ENCODE results near the gene CUX1. TPM values are rescaled to one million over a fixed set of nuclear protein-coding genes. Genes with fewer than 3 reads are reported as not detected.

Gene CUX1
- polyA plus RNA-seq, 3 donors: 80.1 to 95.7 (median 93.4) TPM

GRCh38 chr7:102234801-102235550, 417.6 kb downstream of the CUX1 start:
- no peak for DNase-seq

GRCh38 chr7:102236102-102236501, 418.7 kb downstream of the CUX1 start:
- DNase-seq: no peak

- peak; percentile 52 for DNase-seq
Measured at GRCh38 chr7:102236592-102237287, 419.3 kb downstream of the CUX1 start.

- no peak for DNase-seq
Measured at GRCh38 chr7:102239206-102239820, 421.9 kb downstream of the CUX1 start.

- no peak for DNase-seq
Measured at GRCh38 chr7:102241431-102241830, 424.0 kb downstream of the CUX1 start.

GRCh38 chr7:102244601-102245000, 427.2 kb downstream of the CUX1 start:
- no peak for DNase-seq

GRCh38 chr7:102248081-102248455, 430.6 kb downstream of the CUX1 start:
- no peak for DNase-seq

- DNase-seq: no peak
Measured at GRCh38 chr7:102248456-102249395, 431.3 kb downstream of the CUX1 start.

GRCh38 chr7:102251531-102252365, 434.3 kb downstream of the CUX1 start:
- no peak for DNase-seq

GRCh38 chr7:102252366-102252982, 435.0 kb downstream of the CUX1 start:
- no peak for DNase-seq

- DNase-seq: no peak
Measured at GRCh38 chr7:102253066-102253972, 435.9 kb downstream of the CUX1 start.

- no peak for DNase-seq
Measured at GRCh38 chr7:102253973-102254370, 436.5 kb downstream of the CUX1 start.

- DNase-seq: no peak
Measured at GRCh38 chr7:102254521-102254920, 437.1 kb downstream of the CUX1 start.

GRCh38 chr7:102255501-102255900, 438.1 kb downstream of the CUX1 start:
- no peak for DNase-seq

- no peak for DNase-seq
Measured at GRCh38 chr7:102255916-102256315, 438.5 kb downstream of the CUX1 start.

GRCh38 chr7:102258073-102258748, 440.8 kb downstream of the CUX1 start:
- no peak for DNase-seq

- no peak for DNase-seq
Measured at GRCh38 chr7:102258749-102259107, 441.3 kb downstream of the CUX1 start.

GRCh38 chr7:102260856-102261255, 443.4 kb downstream of the CUX1 start:
- DNase-seq: no peak

- DNase-seq: no peak
Measured at GRCh38 chr7:102261451-102261850, 444.0 kb downstream of the CUX1 start.

All from renal pelvis (tissue), 4 donors.